Right renal pelvis (tissue), 4 donors: Measurements from ENCODE around the gene MTOR. TPM values are rescaled to one million over a fixed set of nuclear protein-coding genes. Genes with fewer than 3 reads are reported as not detected.
"Not testable (repeated sequence)": the region's sequence is repeated elsewhere in the genome, so short reads cannot be mapped to it uniquely, and the experiment has no call there.

Source experiments
- DNase-seq, 4 donors: peaks; one replicate each; pipeline ENCODE4 v3.0.0-alpha.2; 2013; ENCODE audit warnings: low read depth in 4 of 4, low spot score in 3 of 4, missing footprints in 1 of 4
- polyA plus RNA-seq, 4 donors: library from polyadenylated mRNA; unstranded; fragments of 120-200 nt; gene quantifications; one replicate each; pipeline ENCODE4 v1.2.1, GENCODE V29; 2013; ENCODE audit not compliant: insufficient read length in 4 of 4

MTOR gene
- polyA plus RNA-seq, 4 donors = 36.7 to 44.1 (median 39.4) TPM

DNA sequence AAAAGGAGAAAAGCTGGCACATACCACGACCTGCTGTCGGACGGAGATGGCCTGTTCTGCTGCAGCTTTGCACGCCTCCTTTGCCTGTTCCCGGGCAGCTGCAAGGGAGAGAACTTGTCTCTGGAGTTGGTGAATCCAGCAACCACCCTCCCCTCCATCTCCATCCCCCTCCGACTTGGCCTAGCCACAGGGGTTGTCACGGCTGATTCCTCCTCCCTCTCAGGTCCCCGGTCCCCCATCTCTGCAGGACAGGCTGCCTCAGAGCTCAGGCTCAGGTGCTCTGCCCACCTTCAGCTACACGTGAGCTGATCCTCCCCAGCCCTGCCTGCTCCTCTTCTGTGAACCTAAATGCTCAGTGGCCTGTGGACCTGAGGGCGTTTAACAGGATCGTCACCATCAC, 191.5 kb downstream of the MTOR start:
- DNase-seq = no peak

DNA sequence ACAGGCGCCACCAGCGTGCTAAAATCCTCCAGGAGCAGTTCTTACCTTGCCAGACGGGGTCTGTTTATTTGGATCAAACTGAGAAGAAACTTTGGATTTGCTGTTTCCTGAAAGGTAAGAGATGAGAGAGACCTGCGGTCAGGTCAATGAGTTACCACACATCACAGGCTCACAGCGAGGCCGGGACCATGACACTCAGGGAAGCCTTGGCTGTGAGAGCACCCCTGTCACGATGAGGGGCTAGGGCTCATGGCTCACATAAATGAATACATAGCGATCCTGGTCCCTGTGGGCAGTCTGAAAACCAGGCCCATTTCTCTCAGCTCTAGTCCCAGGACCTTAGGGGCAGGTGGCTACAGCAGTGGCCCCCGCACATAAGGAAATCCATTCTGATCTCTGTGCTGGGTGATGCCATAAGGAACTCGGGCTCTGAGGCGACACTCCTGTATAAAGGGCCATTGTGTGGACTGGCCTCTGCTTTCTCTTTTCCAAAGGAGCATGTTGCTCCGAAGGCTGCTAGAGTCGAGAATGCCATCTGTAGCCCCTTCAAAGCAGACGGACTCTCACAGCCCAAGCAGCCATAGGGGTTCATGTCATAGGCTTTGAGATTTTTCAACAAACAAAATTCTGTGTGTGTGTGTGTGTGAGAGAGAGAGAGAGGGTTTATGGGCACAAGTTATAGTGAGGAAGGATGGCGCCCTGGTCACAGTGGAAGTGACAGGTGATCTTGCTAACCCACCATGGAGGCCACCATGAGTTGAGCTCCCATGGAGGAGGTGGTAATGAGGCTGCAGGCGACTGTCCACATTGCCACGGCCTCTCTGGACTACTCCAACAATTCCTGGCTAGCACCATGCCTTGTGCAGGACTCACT, 193.5 kb downstream of the MTOR start:
- no peak for DNase-seq

DNA sequence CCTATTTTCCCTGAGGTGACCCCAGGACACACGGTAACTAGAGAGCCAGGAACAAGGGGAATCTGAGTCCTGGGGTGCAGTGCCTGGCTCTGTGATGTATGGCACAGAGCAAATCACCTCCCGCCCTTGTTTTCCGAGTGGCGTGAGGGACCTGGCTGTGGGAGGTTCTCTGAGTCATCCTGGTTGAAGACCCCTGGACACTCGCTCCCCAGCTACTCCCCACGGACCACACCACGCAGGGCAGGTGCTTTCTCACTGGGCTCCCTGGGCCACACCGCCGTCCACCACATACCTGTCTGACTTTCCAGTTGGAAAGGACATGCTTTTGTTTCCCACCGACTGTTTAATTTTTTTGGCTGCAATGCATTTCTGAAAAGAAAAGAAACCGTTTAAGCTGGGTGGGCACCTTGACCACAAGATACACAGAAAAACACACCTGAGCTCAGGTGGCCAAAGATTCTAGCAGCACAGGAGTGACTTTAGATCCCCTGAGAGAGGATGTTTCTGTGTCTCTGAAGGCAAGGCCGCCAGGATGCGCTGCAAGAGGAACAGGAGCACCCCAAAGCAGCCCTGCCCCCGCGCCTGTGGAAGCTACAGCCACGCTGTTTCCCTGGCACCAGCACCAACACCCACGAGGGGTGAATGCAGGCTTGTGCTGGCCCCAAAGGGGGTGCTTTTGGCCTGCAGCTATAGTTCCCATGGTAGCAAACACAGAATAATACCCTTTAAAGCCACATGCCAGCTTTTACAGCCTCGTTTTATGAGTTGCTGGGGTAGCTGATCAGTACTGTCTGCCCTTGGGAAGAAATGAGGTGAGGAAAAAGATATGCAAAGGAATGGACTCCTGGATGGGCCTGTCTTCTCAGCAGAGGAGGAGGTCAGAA, 194.4 kb downstream of the MTOR start:
- no peak for DNase-seq

DNA sequence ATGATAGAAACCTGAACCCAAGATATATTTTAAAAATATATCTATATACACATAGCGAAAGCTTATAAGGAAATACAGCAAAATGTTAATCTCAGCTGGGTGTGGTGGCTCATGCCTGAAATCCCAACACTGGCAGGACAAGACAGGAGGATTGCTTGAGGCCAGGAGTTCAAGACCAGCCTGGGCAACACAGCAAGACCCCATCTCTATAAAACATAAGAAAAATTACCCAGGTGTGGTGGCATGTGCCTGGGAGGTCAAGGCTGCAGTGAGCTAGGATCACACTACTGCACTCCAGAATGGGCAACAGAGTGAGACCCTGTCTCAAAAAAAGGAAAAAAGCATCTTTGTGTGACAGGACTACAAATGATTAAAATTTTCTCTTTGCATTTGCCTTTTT, 196.6 kb downstream of the MTOR start:
- no peak for DNase-seq

DNA sequence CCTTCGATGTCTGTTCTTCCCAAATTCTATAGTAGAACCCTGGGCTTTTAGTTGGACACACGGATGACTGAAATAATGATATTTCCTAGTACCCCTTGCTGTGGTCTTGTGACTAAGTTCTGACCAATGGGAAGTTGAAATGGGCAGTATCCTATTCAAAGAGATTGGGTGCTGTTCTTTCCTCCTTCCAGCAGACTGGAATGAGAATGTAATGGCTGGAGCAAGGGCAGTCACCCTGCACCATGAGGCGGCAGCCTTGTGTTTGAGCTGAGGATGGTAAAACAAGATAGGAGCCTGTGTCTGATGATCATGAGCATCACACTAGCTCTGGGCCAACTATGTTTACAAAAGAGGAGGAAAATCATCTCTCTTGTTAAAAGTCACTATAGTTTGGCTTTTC, 197.4 kb downstream of the MTOR start:
- DNase-seq = no peak

DNA sequence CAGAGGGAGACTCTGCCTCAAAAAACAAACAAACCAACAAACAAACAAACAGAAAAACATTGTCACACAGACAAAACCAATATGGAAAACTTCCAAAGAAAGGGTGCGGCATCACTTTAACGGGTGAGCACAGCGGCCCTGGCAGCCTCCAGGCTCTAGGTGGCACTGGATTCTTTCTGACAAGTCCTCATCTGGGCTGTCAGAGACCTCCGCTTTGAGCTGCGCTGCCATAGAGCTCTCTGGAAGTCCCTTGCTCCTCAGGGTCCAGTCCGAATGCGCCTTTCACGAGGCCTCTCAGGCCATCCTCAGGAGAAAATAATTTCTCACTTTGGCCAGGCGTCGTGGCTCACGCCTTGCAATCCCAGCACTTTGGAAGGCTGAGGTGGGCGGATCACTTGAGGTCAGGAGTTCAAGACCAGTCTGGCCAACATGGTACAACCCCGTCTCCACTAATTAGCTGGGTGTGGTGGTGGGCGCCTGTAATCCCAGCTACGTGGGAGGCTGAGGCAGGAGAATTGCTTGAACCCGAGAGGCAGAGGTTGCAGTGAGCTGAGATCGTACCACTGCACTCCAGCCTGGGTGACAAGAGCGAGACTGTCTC, 198.3 kb downstream of the MTOR start:
- DNase-seq = not testable (repeated sequence)

DNA sequence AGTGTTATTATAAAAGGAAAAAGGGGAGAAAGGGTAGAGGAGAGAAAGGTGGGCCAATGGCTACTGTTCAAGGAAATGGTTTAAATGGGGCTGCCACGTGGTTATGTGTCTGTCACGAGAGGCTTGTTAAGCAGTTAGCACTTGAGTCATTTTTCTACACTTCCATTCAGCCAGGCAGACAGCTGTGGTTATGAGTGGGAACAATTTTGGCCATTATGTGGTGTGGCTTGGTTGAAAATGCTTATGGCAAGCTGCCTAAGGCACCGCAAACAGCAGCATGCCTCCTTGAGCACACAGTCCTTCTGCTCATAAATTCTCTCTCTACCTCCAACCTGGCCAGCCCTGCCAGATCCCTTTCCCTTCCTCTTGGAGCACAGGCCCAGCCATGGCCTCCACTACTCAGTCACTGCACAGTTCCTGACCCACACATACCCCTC, 199.4 kb downstream of the MTOR start:
- DNase-seq = no peak

DNA sequence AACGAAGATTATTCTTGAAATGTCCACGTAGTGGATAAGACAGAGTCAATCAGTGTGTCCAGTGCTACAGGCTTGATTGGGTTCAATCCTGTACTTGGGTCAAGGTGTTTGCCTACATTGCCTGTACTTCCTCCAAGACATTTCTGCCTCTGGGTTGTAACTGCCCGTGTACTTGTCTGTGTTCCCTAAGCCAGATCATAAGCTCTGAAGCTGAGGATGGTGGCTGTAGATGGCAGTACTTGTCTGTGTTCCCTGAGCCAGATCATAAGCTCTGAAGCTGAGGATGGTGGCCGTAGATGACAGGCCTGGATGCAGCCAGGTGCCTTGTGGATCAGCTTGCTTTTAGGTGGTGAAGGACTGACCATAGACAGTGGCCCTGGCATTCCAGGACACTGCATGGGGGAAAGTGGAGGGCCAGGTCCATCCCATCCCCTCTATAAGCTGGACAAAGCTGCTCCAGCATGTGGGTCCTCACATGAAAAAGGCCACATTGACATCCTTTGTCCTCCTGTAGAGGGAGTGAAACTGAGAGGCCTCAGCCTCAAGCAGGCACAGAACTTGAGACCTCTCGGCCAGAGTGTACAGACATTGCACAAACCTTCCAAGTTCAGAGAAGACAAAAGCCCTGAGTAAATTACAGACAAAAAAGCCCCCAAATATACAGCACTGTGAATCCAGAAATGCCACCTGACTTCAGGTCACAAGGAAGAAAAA, 200.5 kb downstream of the MTOR start:
- DNase-seq = no peak

DNA sequence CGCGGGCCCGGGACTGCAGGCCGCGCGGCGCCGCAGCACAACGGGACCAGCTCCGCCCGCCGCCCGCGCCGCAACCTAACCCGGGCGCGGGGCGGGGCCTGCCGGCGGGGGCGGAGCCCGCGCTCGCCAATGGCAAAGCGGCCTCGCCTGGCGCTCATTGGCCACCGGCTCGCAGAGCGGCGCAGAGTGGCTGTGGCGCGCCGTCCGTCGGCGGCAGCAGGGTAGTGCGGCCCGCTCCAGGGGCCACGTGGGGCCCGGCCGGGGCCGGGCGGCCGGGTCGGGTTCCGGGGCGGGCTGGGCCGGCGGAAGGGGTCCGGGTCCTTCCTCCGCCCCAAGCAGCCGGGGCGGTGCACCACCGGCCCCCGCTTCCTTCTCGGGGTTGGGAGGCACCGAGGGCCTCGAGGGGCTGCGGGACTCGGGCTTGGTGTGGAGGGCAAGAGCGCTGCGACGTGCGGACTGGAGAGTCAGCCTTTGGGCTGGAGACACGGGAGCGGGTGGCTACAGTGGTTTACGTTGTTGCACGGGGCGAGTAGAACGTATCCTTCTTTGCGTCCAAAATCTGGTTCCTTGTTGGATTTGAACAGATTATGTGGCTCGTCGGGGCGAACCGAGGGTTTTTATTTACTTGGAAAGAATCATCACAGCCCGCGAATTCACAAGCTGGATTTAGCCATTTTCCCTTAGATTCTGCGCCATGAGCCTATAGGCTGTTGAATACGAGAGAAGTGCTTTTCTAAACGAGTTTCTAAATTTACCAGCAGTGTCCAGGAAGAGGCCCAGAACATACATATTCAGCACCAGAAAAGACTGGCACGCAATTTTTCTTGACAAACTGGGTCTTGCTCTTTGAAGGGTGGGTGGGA, 202.2 kb downstream of the MTOR start, which contains the start of gene SRM:
TSS of gene SRM (minus strand) at position 51 of the 863 bp plus-strand sequence. CDS start 75 bp downstream, outside the sequence.
- peak; percentile 74 to 84 (median 80) for DNase-seq

DNA sequence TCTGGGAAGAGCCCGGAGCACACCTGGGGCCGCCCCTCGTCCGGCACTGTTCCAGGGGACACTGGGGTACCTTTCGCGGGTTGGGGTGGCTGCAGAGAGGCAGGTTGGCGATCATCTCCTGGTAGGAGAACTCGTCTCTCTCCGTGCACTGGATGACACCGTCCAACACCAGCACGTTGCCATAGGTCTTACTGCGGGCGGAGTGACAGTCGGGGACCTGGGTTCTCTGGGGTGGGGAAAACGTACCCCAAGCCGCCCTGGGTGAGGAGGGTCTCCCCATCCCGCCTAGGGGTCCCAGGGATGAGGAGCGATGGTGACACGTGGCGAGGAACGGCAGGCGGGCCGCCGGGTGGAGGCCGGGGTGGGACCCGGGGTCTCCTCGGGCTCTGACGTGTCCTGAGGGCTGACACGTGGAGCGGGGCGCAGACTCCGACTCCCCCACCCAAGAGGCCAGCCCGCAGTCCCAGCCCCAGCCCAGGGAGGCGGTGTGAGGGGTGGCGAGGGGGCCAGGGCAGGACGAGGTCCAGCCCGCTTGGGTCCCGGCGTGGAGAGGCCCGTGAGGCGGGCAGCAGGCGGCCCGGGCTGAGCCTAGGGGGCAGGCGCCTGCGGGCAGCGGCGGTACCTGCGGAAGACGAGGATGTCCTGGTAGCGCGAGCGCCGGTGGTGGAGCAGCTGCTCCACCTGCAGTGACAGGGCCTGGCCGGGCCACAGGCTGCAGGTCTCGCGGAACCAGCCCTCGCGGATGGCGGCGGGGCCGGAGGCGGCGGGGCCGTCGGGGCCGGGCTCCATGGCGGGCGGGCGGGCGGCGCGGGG, 203.0 kb downstream of the MTOR start:
- no peak for DNase-seq

DNA sequence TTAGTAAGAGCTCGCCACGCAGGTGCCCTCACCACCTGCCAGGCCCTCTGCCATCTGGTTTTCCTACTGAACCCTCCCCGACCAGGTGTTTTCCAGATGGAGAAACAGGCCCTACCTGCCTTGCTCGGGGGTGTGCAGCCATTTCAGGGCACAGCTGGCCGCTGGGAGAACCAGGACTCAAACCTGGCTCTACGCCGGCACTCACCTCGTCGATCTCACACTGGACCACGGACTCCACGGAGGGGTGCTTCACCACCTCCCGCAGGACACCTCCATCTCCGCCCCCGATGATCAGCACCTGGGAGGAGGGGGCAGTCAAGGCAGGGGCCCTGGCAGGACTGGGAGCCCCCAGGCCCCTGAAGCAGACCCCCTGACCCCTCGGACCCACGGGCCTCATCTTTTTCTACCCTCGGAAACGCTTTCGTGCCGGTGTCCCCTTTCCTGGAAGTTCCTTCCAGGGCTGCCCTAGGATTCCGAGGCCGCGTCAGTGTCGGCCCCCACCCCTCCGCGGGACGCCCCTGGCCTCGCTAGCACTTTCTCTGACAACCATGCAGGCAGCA, 203.7 kb downstream of the MTOR start:
- DNase-seq = no peak

DNA sequence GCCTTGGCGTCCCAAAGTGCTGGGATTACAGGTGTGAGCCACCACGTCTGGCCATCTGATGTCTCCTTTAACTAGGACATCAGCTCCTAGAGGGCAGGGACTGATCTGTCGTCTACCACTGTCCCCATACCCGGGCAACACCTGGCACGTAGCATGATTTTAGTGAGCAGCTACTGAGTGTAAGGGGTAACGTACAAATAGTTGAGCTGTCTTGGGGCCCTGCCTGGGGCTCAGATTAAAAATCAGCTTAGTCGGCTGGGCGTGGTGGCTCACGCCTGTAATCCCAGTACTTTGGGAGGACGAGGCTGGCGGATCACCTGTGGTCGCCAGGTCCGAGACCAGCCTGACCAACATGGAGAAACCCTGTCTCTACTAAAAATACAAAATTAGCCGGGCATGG, 204.3 kb downstream of the MTOR start:
- no peak for DNase-seq

DNA sequence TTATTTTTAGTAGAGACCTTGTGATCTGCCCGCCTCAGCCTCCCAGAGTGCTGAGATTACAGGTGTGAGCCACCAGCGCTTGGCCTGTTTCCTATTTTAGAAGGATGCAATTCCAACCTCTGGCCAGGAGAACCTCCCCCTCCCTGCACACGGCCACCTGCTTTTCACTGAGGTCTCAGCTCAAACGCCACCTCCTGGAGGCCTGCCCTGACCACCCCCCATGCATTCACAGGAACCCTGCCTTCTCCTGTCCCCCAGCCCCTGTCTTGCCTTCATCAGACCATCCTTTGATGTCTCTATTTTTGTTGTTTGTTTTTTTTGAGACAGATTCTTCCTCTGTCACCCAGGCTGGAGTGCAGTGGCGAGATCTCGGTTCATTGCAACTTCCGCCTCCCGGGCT, 204.9 kb downstream of the MTOR start:
- DNase-seq = no peak

Other genes with a start within 250 kb of the MTOR start
- 100 to 1,000 TPM; 304 to 313 (median 308) TPM for gene TARDBP, start 249.9 kb downstream of the MTOR start, polyA plus RNA-seq
- 1 to 10 TPM; 2.6 to 6.0 (median 3.9) TPM for gene MASP2, start 215.3 kb downstream of the MTOR start, polyA plus RNA-seq
- 10 to 100 TPM; 40.0 to 55.3 (median 42.6) TPM for gene SRM, start 202.5 kb downstream of the MTOR start, polyA plus RNA-seq
- gene EXOSC10, start 162.7 kb downstream of the MTOR start, polyA plus RNA-seq = 10 to 100 TPM; 73.5 to 95.5 (median 86.4) TPM
- gene ANGPTL7, start 73.2 kb downstream of the MTOR start, polyA plus RNA-seq = under 1 TPM in 2 of 4 donors, not detected in 2; 0.13 to 0.17 TPM
- gene UBIAD1, start 10.6 kb upstream of the MTOR start, polyA plus RNA-seq = 10 to 100 TPM; 15.1 to 17.6 (median 17.2) TPM
- gene DISP3, start 216.6 kb upstream of the MTOR start, polyA plus RNA-seq = 1 to 10 TPM in 2 of 4 donors, under 1 TPM in 2; 0.80 to 1.8 (median 1.2) TPM